HEK293 (cell line): ENCODE measurements around the gene APBB2.

Experiments used
- ATF2 ChIP-seq: fragments of 450-650 bp; formaldehyde crosslinking; IDR thresholded peaks from 2 replicates; pipeline ENCODE4 v1.5.1; 2016; ENCODE audit warnings: missing biosample characterization, missing genetic modification characterization, low read depth
- CTCF ChIP-seq: fragments of 450-650 bp; formaldehyde crosslinking; IDR thresholded peaks from 2 replicates; pipeline ENCODE4 v1.5.1; 2016; ENCODE audit warnings: missing biosample characterization, missing genetic modification characterization
- REST ChIP-seq: fragments of 450-650 bp; formaldehyde crosslinking; IDR thresholded peaks from 2 replicates; pipeline ENCODE4 v1.5.1; 2016; ENCODE audit warnings: missing biosample characterization, missing genetic modification characterization
- ZBTB11 ChIP-seq: fragments of 450-650 bp; formaldehyde crosslinking; conservative IDR thresholded peaks from 2 replicates; pipeline ENCODE4 v1.5.1; 2016; ENCODE audit warnings: low read depth, missing biosample characterization, missing genetic modification characterization
- ZNF155 ChIP-seq: fragments of 450-650 bp; formaldehyde crosslinking; IDR thresholded peaks from 2 replicates; pipeline ENCODE4 v1.5.1; 2016; ENCODE audit warnings: missing biosample characterization, missing genetic modification characterization
- ZNF274 ChIP-seq, 2 experiments: fragments of 200-500 bp in 1 of 2; fragments of 450-650 bp in 1 of 2; sonication (Bioruptor generic) in 1 of 2; formaldehyde crosslinking in 1 of 2; IDR thresholded peaks; 2 replicates each; pipeline versions ENCODE4 v1.5.1 to v1.6.1; 2014 to 2016; ENCODE audit warnings: borderline replicate concordance in 1 of 2, inconsistent platforms in 1 of 2, low read length in 1 of 2, missing biosample characterization in 1 of 2, missing genetic modification characterization in 1 of 2
- ZNF280C ChIP-seq: fragments of 450-650 bp; formaldehyde crosslinking; IDR thresholded peaks from 2 replicates; pipeline ENCODE4 v1.5.1; 2016; ENCODE audit warnings: missing biosample characterization, missing genetic modification characterization
- ZNF488 ChIP-seq: fragments of 450-650 bp; formaldehyde crosslinking; IDR thresholded peaks from 2 replicates; pipeline ENCODE4 v1.5.1; 2016; ENCODE audit warnings: missing biosample characterization, missing genetic modification characterization
- ZNF610 ChIP-seq: fragments of 450-650 bp; formaldehyde crosslinking; IDR thresholded peaks from 2 replicates; pipeline ENCODE4 v1.5.1; 2016; ENCODE audit warnings: missing biosample characterization, missing genetic modification characterization, borderline replicate concordance
- ZNF707 ChIP-seq: fragments of 450-650 bp; formaldehyde crosslinking; IDR thresholded peaks from 2 replicates; pipeline ENCODE4 v1.5.1; 2016; ENCODE audit warnings: missing biosample characterization, missing genetic modification characterization

GRCh38 chr4:40808926-40809457 lies 405.4 kb downstream of the APBB2 start:
- TF ChIP-seq ZNF274 (IDR thresholded peaks at IDR 0.05; ENCODE audit: low read length) (no peak), ZNF274 (tag by site-specific recombination; IDR thresholded peaks at IDR 0.05; ENCODE audit: borderline replicate concordance) (no peak), CTCF (no peak), ZNF610 (no peak), ZNF155 (tag by site-specific recombination) (no peak), ZBTB11 (no peak), ATF2 (tag by site-specific recombination) (no peak), REST (no peak), ZNF488 (tag by site-specific recombination) (no peak), ZNF280C (no peak), ZNF707 (tag by site-specific recombination) (no peak)
